Activated naive CD8-positive, alpha-beta T cell treated with anti-CD3 and anti-CD28 coated beads for 36 hours (primary cell): ENCODE measurements around the gene ANTXR1. TPM values are rescaled to one million over a fixed set of nuclear protein-coding genes. Genes with fewer than 3 reads are reported as not detected.
"Not testable (repeated sequence)": the region's sequence is repeated elsewhere in the genome, so short reads cannot be mapped to it uniquely, and the experiment has no call there.

Source experiments
- DNase-seq: peaks from one replicate; pipeline ENCODE4 v3.0.0; 2021
- H3K27ac Mint-ChIP-seq: one replicate; pipeline ENCODE4 v1.8.0; 2022; ENCODE audit warnings: mild to moderate bottlenecking, moderate library complexity, mixed read lengths
- H3K27me3 Mint-ChIP-seq: one replicate; pipeline ENCODE4 v1.8.0; 2022; ENCODE audit warnings: mild to moderate bottlenecking, mixed read lengths
- H3K36me3 Mint-ChIP-seq: one replicate; pipeline ENCODE4 v1.8.0; 2021; ENCODE audit warnings: mild to moderate bottlenecking, mixed read lengths
- H3K4me1 Mint-ChIP-seq: one replicate; pipeline ENCODE4 v1.8.0; 2021; ENCODE audit warnings: mixed read lengths
- H3K4me3 Mint-ChIP-seq: one replicate; pipeline ENCODE4 v1.8.0; 2022; ENCODE audit warnings: mild to moderate bottlenecking, moderate library complexity, mixed read lengths
- H3K9me3 Mint-ChIP-seq: one replicate; pipeline ENCODE4 v1.8.0; 2022; ENCODE audit warnings: mixed read lengths
- total RNA-seq, 2 experiments: library from RNA; stranded (reverse); gene quantifications; one replicate each; pipeline ENCODE4 v1.2.3, GENCODE V29; 2021

Gene ANTXR1
- total RNA-seq, 2 experiments from 2014 or later = 0.91 to 1.1 TPM

GRCh38 chr2:69242651-69243051 is 229.7 kb downstream of the ANTXR1 start:
- no peaks in the 10 kb centered on the region for H3K4me1 Mint-ChIP-seq
- no peaks in the 10 kb centered on the region for H3K9me3 Mint-ChIP-seq
- H3K27me3 Mint-ChIP-seq = peaks cover 3% of the 10 kb centered on the region
- no peak overlapping the region for H3K4me3 Mint-ChIP-seq
- no peak for DNase-seq
- no peaks in the 10 kb centered on the region for H3K36me3 Mint-ChIP-seq
- no peak overlapping the region for H3K27ac Mint-ChIP-seq

- Mint-ChIP-seq H3K4me3 (no peak overlapping the region), H3K9me3 (no peaks in the 10 kb centered on the region), H3K36me3 (no peaks in the 10 kb centered on the region), H3K4me1 (no peaks in the 10 kb centered on the region), H3K27me3 (peaks cover 7% of the 10 kb centered on the region), H3K27ac (no peak overlapping the region)
- no peak for DNase-seq
Measured at GRCh38 chr2:69243652-69244051, 230.7 kb downstream of the ANTXR1 start.

GRCh38 chr2:69244882-69245281 is 231.9 kb downstream of the ANTXR1 start:
- Mint-ChIP-seq H3K27ac (no peak overlapping the region), H3K4me3 (no peak overlapping the region), H3K9me3 (no peaks in the 10 kb centered on the region), H3K36me3 (no peaks in the 10 kb centered on the region), H3K27me3 (peaks cover 7% of the 10 kb centered on the region), H3K4me1 (no peaks in the 10 kb centered on the region)
- no peak for DNase-seq

GRCh38 chr2:69247583-69247982 is 234.6 kb downstream of the ANTXR1 start:
- peaks cover 10% of the 10 kb centered on the region for H3K27me3 Mint-ChIP-seq
- no peaks in the 10 kb centered on the region for H3K9me3 Mint-ChIP-seq
- H3K36me3 Mint-ChIP-seq = no peaks in the 10 kb centered on the region
- H3K4me1 Mint-ChIP-seq = no peaks in the 10 kb centered on the region
- DNase-seq = no peak
- no peak overlapping the region for H3K27ac Mint-ChIP-seq
- no peak overlapping the region for H3K4me3 Mint-ChIP-seq

GRCh38 chr2:69248232-69248631 is 235.3 kb downstream of the ANTXR1 start:
- Mint-ChIP-seq H3K9me3 (no peaks in the 10 kb centered on the region), H3K4me1 (no peaks in the 10 kb centered on the region), H3K36me3 (no peaks in the 10 kb centered on the region), H3K4me3 (no peak overlapping the region), H3K27me3 (peaks cover 10% of the 10 kb centered on the region), H3K27ac (no peak overlapping the region)
- no peak for DNase-seq

- H3K27me3 Mint-ChIP-seq = peaks cover 16% of the 10 kb centered on the region
- H3K4me3 Mint-ChIP-seq = no peak overlapping the region
- H3K27ac Mint-ChIP-seq = no peak overlapping the region
- no peaks in the 10 kb centered on the region for H3K4me1 Mint-ChIP-seq
- H3K36me3 Mint-ChIP-seq = no peaks in the 10 kb centered on the region
- no peak for DNase-seq
- H3K9me3 Mint-ChIP-seq = no peaks in the 10 kb centered on the region
Measured at GRCh38 chr2:69250981-69251380, 238.0 kb downstream of the ANTXR1 start.

- no peak overlapping the region for H3K4me3 Mint-ChIP-seq
- no peak overlapping the region for H3K27ac Mint-ChIP-seq
- H3K4me1 Mint-ChIP-seq = no peaks in the 10 kb centered on the region
- no peak for DNase-seq
- no peaks in the 10 kb centered on the region for H3K9me3 Mint-ChIP-seq
- peaks cover 20% of the 10 kb centered on the region for H3K27me3 Mint-ChIP-seq
- H3K36me3 Mint-ChIP-seq = no peaks in the 10 kb centered on the region
Measured at GRCh38 chr2:69251943-69252342, 239.0 kb downstream of the ANTXR1 start.

- H3K9me3 Mint-ChIP-seq = no peaks in the 10 kb centered on the region
- H3K36me3 Mint-ChIP-seq = no peaks in the 10 kb centered on the region
- peaks cover 20% of the 10 kb centered on the region for H3K27me3 Mint-ChIP-seq
Measured at GRCh38 chr2:69253112-69253511, 240.1 kb downstream of the ANTXR1 start.

GRCh38 chr2:69253611-69254301 is 240.8 kb downstream of the ANTXR1 start:
- Mint-ChIP-seq H3K36me3 (no peaks in the 10 kb centered on the region), H3K4me3 (no peak overlapping the region), H3K4me1 (no peaks in the 10 kb centered on the region), H3K27me3 (peaks cover 19% of the 10 kb centered on the region), H3K9me3 (peaks cover 5% of the 10 kb centered on the region), H3K27ac (no peak overlapping the region)
- no peak for DNase-seq

More at GRCh38 chr2:69253112-69253511, 240.1 kb downstream of the ANTXR1 start:
- DNase-seq = no peak
- no peak overlapping the region for H3K27ac Mint-ChIP-seq
- no peaks in the 10 kb centered on the region for H3K4me1 Mint-ChIP-seq
- H3K4me3 Mint-ChIP-seq = no peak overlapping the region

GRCh38 chr2:69255760-69256159 is 242.8 kb downstream of the ANTXR1 start:
- H3K27ac Mint-ChIP-seq = no peak overlapping the region
- H3K4me1 Mint-ChIP-seq = no peaks in the 10 kb centered on the region
- H3K27me3 Mint-ChIP-seq = peaks cover 19% of the 10 kb centered on the region
- H3K9me3 Mint-ChIP-seq = peaks cover 18% of the 10 kb centered on the region
- no peak for DNase-seq
- no peaks in the 10 kb centered on the region for H3K36me3 Mint-ChIP-seq
- H3K4me3 Mint-ChIP-seq = no peak overlapping the region

GRCh38 chr2:69259994-69260591 is 247.1 kb downstream of the ANTXR1 start:
- H3K27ac Mint-ChIP-seq, H3K4me1 Mint-ChIP-seq, H3K36me3 Mint-ChIP-seq, H3K4me3 Mint-ChIP-seq, DNase-seq: not testable (repeated sequence)
- Mint-ChIP-seq H3K27me3 (peaks cover 19% of the 10 kb centered on the region), H3K9me3 (peaks cover 21% of the 10 kb centered on the region)

GRCh38 chr2:69260666-69261065 is 247.7 kb downstream of the ANTXR1 start:
- H3K27me3 Mint-ChIP-seq = peaks cover 21% of the 10 kb centered on the region
- no peaks in the 10 kb centered on the region for H3K36me3 Mint-ChIP-seq
- DNase-seq = no peak

GRCh38 chr2:69269330-69269729 is 256.4 kb downstream of the ANTXR1 start:
- no peaks in the 10 kb centered on the region for H3K9me3 Mint-ChIP-seq
- H3K4me3 Mint-ChIP-seq = no peak overlapping the region

More at GRCh38 chr2:69260666-69261065, 247.7 kb downstream of the ANTXR1 start:
- Mint-ChIP-seq H3K4me1 (no peaks in the 10 kb centered on the region), H3K9me3 (peaks cover 21% of the 10 kb centered on the region), H3K4me3 (no peak overlapping the region), H3K27ac (no peak overlapping the region)

GRCh38 chr2:69271831-69272257 is 258.9 kb downstream of the ANTXR1 start:
- Mint-ChIP-seq H3K27ac (no peak overlapping the region), H3K36me3 (no peaks in the 10 kb centered on the region), H3K9me3 (no peaks in the 10 kb centered on the region), H3K4me1 (no peaks in the 10 kb centered on the region), H3K4me3 (no peak overlapping the region), H3K27me3 (peaks cover 14% of the 10 kb centered on the region)
- no peak for DNase-seq

More at GRCh38 chr2:69269330-69269729, 256.4 kb downstream of the ANTXR1 start:
- Mint-ChIP-seq H3K4me1 (no peaks in the 10 kb centered on the region), H3K36me3 (no peaks in the 10 kb centered on the region), H3K27ac (no peak overlapping the region), H3K27me3 (peaks cover 20% of the 10 kb centered on the region)
- DNase-seq = no peak

- no peak overlapping the region for H3K4me3 Mint-ChIP-seq
- no peak overlapping the region for H3K27ac Mint-ChIP-seq
- H3K4me1 Mint-ChIP-seq = no peaks in the 10 kb centered on the region
- H3K9me3 Mint-ChIP-seq = no peaks in the 10 kb centered on the region
- no peak for DNase-seq
- H3K27me3 Mint-ChIP-seq = peaks cover 19% of the 10 kb centered on the region
- H3K36me3 Mint-ChIP-seq = no peaks in the 10 kb centered on the region
Measured at GRCh38 chr2:69272803-69273471, 260.0 kb downstream of the ANTXR1 start.
